OCI-LY1 (cell line): ENCODE measurements around the gene IFNL3.

Experiments
- EZH2 ChIP-seq: fragments of 200-600 bp; sonication (generic), shearing (Covaris generic); IDR thresholded peaks from 2 replicates; pipeline ENCODE4 v1.8.0; 2017; ENCODE audit warnings: borderline replicate concordance, mixed run types, mild to moderate bottlenecking, antibody characterized with exemption, low read length, moderate library complexity, mixed read lengths
- TF ChIP-seq, protein P1 (sequence below): fragments of 200-600 bp; sonication (generic), shearing (Covaris generic); IDR thresholded peaks from 2 replicates; pipeline ENCODE4 v1.5.1; 2017; ENCODE audit warnings: mild to moderate bottlenecking, antibody characterized with exemption, low read length, moderate library complexity, mixed read lengths

DNA sequence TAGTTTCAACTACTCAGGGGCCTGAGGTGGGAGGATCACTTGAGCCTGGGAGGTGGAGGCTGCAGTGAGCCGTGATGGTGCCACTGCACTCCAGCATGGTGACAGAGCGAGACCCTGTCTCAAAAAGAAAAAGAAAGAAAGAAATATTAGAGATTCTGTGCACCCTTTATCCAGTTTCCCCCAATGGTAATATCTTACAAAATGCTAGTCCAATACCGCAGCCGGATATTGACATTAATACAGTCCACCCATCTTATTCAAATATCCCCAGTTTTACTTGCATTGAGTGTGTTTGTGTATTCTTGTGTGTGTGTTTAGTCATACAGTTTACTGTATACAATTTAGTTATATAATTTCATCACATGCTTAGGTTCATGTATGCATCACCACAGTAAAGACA, 12.4 kb upstream of the IFNL3 start:
- TF ChIP-seq, protein P1, sequence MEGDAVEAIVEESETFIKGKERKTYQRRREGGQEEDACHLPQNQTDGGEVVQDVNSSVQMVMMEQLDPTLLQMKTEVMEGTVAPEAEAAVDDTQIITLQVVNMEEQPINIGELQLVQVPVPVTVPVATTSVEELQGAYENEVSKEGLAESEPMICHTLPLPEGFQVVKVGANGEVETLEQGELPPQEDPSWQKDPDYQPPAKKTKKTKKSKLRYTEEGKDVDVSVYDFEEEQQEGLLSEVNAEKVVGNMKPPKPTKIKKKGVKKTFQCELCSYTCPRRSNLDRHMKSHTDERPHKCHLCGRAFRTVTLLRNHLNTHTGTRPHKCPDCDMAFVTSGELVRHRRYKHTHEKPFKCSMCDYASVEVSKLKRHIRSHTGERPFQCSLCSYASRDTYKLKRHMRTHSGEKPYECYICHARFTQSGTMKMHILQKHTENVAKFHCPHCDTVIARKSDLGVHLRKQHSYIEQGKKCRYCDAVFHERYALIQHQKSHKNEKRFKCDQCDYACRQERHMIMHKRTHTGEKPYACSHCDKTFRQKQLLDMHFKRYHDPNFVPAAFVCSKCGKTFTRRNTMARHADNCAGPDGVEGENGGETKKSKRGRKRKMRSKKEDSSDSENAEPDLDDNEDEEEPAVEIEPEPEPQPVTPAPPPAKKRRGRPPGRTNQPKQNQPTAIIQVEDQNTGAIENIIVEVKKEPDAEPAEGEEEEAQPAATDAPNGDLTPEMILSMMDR: no peak
- TF ChIP-seq EZH2: no peak
